GM18507 (cell line): ENCODE data around the gene RANBP6.

ENCODE experiments used
- DNase-seq: peaks from one replicate; pipeline ENCODE4 v3.0.0; 2011; ENCODE audit warnings: low read depth; ENCODE audit not compliant: insufficient read length; ENCODE audit errors: extremely low spot score
- FAIRE-seq: peaks from 2 replicates; lab custom pipeline; 2011; peaks lifted over from hg19 to GRCh38; lab: Jason Lieb, UNC

RANBP6 gene

DNA sequence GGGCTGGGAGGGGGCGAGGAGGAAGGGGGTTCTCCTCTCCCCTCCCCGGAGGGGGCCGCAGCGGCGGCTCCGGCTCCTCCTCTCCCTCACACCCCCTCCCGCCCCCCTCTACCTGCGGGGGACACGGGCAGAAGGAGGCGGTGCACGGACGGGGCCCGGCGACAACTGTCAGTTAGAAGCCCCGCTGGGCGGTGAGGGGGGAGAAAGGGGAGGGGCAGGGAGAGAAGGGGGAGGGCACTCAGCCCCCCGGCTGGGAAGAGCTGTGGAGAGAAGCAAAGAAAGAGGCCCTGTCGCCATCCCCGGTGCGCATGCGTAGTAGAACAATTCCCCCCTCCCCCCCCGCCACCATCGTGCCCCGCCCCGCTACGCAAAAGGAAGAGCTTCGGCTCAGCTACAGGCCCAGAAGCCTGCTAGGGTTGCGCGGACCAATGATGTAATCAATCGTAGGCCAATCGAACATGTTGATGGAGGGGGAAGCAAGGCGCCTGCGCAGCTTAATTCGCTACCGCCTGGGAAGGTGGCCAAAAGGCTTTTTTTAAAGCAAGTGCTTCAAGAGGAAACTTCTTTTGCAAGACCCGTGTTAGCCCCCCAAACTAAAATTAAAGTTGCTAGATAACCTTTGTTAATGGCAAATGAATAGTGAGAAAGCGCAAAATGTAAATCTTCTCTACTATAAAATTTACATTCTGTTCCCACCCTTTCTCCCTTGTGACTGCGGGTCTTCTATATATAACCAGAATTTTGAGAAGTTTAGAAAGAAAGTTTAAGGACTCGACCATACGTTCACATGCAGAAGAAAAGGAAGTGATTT, 7.0 kb downstream of the RANBP6 start:
- peak; percentile 82 for DNase-seq
- FAIRE-seq, result peak; percentile 98

DNA sequence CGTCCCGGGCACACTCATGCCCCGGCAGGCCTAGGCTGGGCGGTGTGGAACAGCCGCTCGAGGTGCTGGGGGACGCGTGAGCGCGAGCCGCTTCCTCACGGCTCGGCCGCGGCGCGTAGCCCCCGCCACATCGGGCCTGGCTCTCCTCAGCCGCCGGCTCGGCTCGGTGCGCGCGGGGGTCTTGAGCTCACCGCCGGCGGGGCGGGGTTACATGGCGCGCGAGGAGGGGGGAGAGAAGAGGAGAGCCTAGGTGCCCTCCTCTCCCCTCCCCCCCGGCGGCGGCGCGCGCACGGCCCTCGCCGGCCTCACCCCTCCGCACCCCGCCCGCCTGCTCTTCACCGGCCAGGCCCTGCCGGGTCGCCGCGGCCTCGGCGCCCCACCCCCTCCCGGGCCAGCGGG, 7.7 kb downstream of the RANBP6 start:
- peak; percentile 43 for DNase-seq

DNA sequence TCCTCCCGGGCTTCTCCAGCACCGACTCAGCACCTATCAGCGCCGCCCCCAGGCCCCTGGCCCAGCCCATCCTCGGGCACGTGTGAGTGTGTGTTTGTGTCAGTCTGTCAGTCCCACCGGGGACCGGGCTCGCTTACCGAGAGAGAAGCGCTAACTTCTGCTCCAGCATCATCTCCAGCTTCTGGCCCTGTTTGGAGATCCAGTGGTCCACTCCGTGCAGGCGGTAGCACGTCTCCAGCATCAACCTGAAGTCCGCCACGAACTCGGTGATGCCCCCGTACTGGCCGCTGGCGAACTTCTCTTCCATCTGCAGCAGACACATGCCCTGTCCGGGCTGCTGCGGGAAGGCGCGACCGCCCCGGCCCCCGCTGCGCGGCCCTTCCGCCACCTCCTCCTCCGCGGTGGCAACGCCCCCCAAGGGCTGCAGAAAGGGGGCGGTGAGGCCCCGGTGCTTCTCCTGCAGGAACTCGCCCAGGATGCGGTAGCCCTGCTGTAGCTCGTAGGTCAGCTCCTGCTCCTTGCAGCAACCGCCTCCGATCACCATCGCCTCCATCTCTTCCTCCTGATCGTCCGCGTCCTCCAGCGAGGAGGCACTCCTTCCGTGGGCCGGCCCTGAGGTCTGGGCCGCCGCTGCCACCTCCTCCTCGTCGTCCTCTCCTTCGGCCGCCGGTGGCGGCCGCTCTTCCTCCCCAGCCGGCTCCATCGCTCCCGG, 8.2 kb downstream of the RANBP6 start:
- peak; percentile 64 for DNase-seq
- peak; percentile 95 for FAIRE-seq

More for the DNA sequence above, 7.7 kb downstream of the RANBP6 start:
- FAIRE-seq, result no peak

DNA sequence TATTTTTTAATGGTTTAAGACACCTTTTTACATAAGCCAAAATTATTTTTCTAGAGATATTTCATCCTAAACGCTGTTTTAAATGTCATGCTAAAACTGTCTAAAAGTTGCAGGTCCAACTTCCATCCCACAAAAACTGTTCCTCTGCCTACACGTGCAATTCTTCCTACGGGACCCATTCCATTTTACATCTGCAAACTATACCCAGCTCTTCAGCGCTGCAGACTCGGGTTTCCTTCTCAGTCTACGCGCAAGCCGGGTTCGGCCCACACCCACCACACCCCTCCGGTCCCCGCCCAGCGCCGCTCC, 8.7 kb downstream of the RANBP6 start:
- FAIRE-seq (no peak), DNase-seq (no peak)

DNA sequence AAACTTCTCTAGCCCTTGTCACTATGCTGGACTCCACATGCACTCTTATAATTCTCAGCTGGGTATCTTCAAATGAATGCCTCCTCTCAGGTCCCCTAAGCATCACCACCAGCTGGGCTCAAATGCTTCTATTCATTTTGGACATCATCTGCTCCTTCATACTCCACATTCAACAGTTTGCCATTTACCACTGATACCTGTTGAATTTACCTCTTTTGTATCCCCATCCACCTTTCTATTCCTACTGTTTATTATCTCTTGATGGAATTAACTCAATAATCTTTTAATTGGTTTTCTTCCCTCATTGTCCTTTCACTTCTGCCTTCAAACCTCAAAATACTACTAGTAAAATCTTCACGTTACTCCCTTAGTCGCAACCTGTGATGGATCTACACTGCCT, 14.5 kb downstream of the RANBP6 start:
- DNase-seq, result no peak
- FAIRE-seq, result peak; percentile 9

DNA sequence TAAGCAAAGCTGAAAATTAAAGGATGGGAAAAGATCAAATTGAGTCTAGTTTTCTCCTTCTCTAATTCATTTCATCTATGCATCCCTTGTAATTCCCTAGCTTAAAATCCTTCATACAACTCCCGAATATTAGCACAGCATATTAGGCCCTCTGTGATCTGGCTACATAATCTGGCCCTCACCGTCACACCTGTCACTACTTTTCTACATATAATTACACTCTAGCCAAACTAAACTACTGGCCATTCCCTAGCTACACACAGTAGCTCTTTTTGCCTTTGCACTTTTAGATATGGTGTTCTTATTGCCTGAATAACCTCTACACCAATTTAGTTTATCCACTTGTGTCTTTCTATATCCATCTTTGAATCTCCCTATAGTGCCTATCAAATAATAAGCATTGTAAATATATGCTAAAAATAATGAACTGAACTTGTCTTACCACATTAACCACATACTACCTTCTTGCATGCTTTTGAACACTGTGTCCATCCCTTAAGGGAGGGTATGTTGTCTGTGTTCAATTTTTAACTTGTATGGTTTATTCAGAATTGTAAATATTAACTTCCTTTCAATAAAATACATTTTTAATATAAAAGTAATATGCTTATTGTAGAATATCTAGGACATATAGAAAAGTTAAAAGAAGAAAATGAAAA, 15.9 kb downstream of the RANBP6 start:
- no peak for DNase-seq
- FAIRE-seq, result peak; percentile 51

DNA sequence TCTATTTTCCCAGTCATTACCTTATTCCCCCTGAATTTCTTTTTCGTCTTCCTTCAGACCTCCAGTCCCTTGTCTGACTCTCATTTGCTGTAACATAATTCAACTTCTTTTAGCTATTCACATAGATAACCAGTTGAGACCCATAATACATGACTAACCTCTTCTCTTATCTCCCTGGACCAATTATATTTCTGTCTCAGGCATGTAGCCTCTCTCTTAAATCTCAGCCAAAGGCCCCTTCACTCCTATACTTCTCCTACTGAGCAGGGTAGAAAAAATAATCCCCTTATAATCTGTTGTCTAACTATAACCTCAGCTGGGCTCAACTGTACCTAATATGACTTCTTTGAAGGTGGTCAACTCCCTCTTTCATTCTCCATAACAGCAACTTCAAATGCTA, 20.9 kb downstream of the RANBP6 start:
- FAIRE-seq, result no peak
- no peak for DNase-seq

DNA sequence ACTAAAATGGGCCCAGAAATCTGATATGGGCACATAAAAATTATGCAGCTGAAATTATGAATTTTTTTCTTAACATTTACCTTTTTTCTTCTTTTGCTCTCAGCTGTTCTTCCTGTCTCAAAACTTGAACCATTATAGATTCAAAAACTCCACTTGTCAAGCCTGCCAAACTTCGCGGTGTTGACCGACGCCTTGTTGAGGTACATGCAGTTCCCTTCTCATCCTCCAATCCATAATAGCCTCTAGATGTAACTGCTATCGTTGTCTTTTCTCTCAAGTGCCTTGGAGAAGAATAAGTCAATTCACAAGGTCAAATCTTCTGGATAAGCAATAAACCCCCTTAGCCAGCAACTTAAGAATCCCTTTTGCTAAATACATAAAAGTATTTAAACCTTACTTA, 27.2 kb downstream of the RANBP6 start:
- FAIRE-seq (no peak), DNase-seq (no peak)

DNA sequence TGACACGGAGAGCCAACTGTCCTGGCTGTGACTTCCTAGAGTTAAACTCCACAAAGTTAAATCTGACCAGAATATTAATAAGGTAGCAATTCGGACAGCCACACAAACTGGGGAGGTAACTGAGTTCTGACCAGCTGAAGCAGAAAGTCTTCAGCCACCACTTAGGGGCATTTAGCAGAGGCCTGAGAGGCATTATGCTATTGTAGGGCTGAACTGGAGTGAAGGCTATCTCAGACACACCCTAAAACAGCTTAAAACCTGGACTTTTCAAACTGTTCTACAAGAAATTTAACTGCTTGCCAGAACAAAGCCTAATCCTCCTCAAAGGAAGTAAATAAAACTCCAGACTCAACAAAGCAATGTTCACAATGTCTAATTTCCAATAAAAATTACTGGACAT, 32.4 kb downstream of the RANBP6 start:
- no peak for FAIRE-seq

DNA sequence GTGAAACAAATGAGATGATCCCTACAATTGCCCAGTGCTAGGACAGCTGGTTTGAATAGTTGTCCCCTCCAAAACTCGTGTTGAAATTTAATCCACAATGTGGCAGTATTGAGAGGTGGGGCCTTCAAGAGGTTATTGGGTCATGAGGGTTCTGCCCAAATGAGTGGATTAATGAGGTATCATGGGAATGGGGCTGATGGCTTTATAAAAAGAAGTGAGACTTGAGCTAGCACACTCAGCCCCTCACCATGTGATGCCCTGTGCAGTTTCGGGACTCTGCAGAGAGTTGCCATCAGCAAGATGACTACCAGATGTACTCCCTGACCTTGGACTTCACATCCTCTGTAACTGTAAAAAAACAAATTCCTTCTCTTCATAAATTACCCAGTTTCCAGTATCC, 33.1 kb downstream of the RANBP6 start:
- FAIRE-seq (no peak), DNase-seq (no peak)

More for the DNA sequence above, 32.4 kb downstream of the RANBP6 start:
- no peak for DNase-seq

DNA sequence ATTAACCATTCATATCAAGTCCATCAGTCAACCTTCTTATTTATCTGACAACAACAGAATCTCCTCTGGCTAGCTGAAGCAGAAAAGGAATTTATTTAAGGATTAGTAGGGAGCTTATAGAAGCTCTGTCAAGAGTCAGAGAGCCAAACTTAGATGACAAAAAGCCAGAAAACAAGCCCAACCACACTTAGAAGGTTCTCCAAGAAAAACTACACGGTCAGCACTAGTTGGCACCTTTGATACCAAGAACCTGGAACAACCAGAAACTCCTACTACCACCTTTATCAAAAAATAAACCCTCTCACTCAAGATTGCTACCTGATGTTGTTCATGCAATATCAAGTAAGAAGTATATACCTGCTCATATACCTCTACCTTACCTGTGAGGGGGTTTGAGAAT, 36.9 kb downstream of the RANBP6 start:
- DNase-seq (no peak), FAIRE-seq (peak; percentile 29)

DNA sequence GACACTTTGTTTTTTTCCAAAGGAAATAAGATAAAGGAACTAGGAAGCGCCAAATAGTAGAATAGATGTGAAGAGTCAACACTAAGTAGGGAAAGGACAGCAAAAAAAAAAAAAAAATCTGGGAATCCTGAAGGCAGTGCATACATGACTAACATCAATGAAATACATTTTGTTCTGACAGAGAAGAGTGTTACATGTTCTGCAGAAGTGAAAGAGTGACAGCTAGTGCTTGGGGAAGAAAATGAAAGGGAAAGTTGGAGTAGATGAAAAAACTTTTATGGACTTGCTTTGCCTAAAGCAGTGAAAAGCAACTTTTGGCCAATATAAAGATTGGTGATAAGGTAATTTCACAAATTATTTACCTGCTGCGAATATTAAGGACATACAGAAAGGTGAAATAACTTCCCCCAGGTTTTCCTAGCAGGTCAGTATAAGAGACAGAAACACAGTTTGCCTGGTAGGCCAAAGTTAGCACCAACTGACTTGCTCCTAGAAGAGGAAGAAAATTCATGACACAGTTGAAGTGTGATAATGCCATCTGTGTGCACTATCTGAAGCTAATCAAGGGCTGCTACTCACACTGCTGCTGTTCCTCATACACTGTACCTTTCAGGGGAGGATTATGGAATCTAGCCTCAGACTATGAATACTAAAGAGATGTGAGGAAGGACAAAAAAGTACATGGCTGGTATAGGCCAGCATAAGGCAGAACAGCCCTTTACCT, 38.6 kb downstream of the RANBP6 start:
- peak; percentile 68 for FAIRE-seq
- no peak for DNase-seq

DNA sequence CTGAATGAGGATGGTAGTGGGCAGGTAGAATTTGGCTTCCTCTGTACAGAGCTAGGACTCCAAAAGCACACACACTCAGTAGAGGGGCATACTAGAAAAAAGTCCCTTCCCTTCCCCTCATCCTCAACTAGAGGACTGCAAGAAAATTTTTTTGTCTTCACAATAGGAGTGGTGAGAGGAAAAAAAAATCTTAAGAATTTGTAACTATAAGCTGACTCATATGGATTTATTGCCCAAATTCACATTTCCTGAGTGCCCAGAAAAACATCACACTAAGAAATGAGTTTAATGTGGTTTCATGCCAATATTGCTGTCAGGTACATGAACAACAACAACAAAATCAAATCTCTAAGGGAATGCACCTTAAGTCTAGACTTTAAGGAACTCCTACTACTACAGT, 43.7 kb downstream of the RANBP6 start:
- DNase-seq, result no peak
- no peak for FAIRE-seq
